KOPT-K1 (cell line): ENCODE results near the gene PARD6B.
"Not testable (repeated sequence)": the region's sequence is repeated elsewhere in the genome, so short reads cannot be mapped to it uniquely, and the experiment has no call there.

Source experiments
- H3K27ac ChIP-seq: fragments of 200-600 bp; sonication (generic); 2 replicates; pipeline ENCODE4 v1.5.1; 2016; ENCODE audit warnings: antibody characterized with exemption, mild to moderate bottlenecking, low read depth, low read length; ENCODE audit not compliant: poor library complexity, severe bottlenecking
- H3K36me3 ChIP-seq: fragments of 200-600 bp; sonication (generic); 2 replicates; pipeline ENCODE4 v1.5.1; 2017; ENCODE audit warnings: antibody characterized with exemption, mild to moderate bottlenecking, low read length, moderate library complexity; ENCODE audit not compliant: insufficient read depth
- H3K9me3 ChIP-seq: fragments of 200-600 bp; sonication (generic); 2 replicates; pipeline ENCODE4 v1.5.1; 2017; ENCODE audit warnings: antibody characterized with exemption, low read length, mild to moderate bottlenecking; ENCODE audit not compliant: insufficient read depth, poor library complexity, severe bottlenecking

PARD6B gene

GRCh38 chr20:50695135-50695872 is 36.1 kb upstream of the PARD6B start:
- H3K9me3 ChIP-seq, result no peaks in the 10 kb centered on the region
- no peaks in the 10 kb centered on the region for H3K36me3 ChIP-seq
- no peak overlapping the region for H3K27ac ChIP-seq

- H3K27ac ChIP-seq, H3K36me3 ChIP-seq, H3K9me3 ChIP-seq: not testable (repeated sequence)
Measured at GRCh38 chr20:50698255-50698654, 33.1 kb upstream of the PARD6B start.

GRCh38 chr20:50699688-50700087 is 31.7 kb upstream of the PARD6B start:
- Histone ChIP-seq H3K36me3 (no peaks in the 10 kb centered on the region), H3K27ac (no peak overlapping the region), H3K9me3 (no peaks in the 10 kb centered on the region)

GRCh38 chr20:50701041-50701963 is 30.1 kb upstream of the PARD6B start:
- Histone ChIP-seq H3K27ac (no peak overlapping the region), H3K9me3 (no peaks in the 10 kb centered on the region), H3K36me3 (no peaks in the 10 kb centered on the region)

GRCh38 chr20:50703651-50704438 is 27.5 kb upstream of the PARD6B start:
- not testable (repeated sequence) for H3K9me3 ChIP-seq, H3K27ac ChIP-seq, H3K36me3 ChIP-seq

GRCh38 chr20:50704514-50704913 is 26.9 kb upstream of the PARD6B start:
- Histone ChIP-seq H3K36me3 (no peaks in the 10 kb centered on the region), H3K27ac (no peak overlapping the region), H3K9me3 (no peaks in the 10 kb centered on the region)

- Histone ChIP-seq H3K9me3 (no peaks in the 10 kb centered on the region), H3K27ac (no peak overlapping the region), H3K36me3 (no peaks in the 10 kb centered on the region)
Measured at GRCh38 chr20:50704971-50705370, 26.4 kb upstream of the PARD6B start.

- no peaks in the 10 kb centered on the region for H3K36me3 ChIP-seq
- no peak overlapping the region for H3K27ac ChIP-seq
- H3K9me3 ChIP-seq, result no peaks in the 10 kb centered on the region
Measured at GRCh38 chr20:50708845-50709635, 22.3 kb upstream of the PARD6B start.

GRCh38 chr20:50709636-50709973 is 21.8 kb upstream of the PARD6B start:
- Histone ChIP-seq H3K36me3 (no peaks in the 10 kb centered on the region), H3K27ac (no peak overlapping the region), H3K9me3 (no peaks in the 10 kb centered on the region)

- H3K36me3 ChIP-seq, result no peaks in the 10 kb centered on the region
- no peaks in the 10 kb centered on the region for H3K9me3 ChIP-seq
- no peak overlapping the region for H3K27ac ChIP-seq
Measured at GRCh38 chr20:50710492-50711063, 20.8 kb upstream of the PARD6B start.

- H3K36me3 ChIP-seq, result no peaks in the 10 kb centered on the region
- no peak overlapping the region for H3K27ac ChIP-seq
- no peaks in the 10 kb centered on the region for H3K9me3 ChIP-seq
Measured at GRCh38 chr20:50711113-50711825, 20.1 kb upstream of the PARD6B start.

GRCh38 chr20:50712771-50713656 is 18.4 kb upstream of the PARD6B start:
- H3K9me3 ChIP-seq, result no peaks in the 10 kb centered on the region
- H3K36me3 ChIP-seq, result no peaks in the 10 kb centered on the region
- H3K27ac ChIP-seq, result no peak overlapping the region

- no peaks in the 10 kb centered on the region for H3K9me3 ChIP-seq
- no peak overlapping the region for H3K27ac ChIP-seq
Measured at GRCh38 chr20:50713657-50714101, 17.7 kb upstream of the PARD6B start.

More at GRCh38 chr20:50713657-50714101, 17.7 kb upstream of the PARD6B start:
- H3K36me3 ChIP-seq, result no peaks in the 10 kb centered on the region
